Measurements from ENCODE around the gene S100A12.

The S100A12 gene

DNA sequence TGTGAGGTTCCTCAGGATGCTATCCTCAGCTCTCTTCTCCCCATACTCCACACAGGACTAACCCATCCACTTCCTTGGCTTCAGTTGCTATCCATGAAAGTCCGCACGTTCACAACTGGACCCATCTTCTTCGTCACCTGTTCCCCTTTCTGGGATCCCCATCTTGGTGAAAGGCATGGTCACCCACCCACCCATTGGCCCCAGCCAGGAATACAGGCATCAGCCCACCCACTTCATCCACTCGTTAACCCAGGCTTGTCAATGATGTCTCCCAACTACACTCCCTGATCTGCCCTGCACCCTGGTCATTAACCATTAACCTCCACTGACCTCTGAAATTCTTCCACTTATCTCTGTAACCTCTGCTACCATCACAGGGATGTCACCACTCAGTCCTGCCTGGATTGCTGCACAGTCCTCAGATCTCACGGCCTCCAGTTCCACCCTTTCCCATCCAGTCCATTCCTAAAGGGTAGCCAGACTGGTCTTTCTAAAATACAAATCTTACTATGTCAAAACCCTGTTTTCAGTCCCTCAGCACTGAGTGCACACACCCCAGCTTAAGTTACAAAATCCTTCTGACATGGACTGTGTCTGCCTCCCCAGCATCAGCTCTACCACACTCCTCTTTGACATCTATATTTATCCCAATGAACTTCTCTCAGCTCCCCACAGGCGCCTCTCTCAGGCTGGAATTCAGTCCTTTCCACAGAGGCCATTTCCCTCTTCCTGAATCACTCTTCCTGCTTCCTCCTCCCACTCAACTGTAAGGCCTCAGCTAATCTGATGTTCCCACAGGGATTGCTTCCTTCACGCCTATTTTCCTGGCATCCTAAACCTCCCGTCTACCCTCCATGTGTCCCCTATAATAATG is 37.2 kb downstream of the S100A12 start:
- in situ Hi-C loops (cut with MboI; ENCODE audit: low sequenced_read_pairs): no loop called here

DNA sequence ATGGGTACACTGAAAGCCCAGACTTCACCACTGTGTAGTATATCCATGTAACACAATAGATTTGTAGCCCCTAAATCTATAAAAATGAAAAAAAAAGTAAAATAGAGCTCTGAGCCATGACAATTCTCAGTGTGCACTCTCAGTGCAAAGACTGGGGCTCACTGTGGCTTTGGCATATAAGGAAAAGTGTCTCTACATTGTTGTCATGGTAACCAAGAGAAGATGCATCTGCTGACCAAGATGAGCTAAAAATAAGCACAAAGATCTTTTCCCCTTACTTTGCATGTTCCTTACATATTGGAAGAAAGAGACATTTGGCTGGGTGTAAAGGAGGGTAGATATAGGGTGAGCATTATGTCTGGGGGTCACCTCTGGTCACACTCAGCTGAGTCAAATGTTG is 38.8 kb downstream of the S100A12 start:
- in situ Hi-C loops (cut with MboI; ENCODE audit: low sequenced_read_pairs): no loop called here

DNA sequence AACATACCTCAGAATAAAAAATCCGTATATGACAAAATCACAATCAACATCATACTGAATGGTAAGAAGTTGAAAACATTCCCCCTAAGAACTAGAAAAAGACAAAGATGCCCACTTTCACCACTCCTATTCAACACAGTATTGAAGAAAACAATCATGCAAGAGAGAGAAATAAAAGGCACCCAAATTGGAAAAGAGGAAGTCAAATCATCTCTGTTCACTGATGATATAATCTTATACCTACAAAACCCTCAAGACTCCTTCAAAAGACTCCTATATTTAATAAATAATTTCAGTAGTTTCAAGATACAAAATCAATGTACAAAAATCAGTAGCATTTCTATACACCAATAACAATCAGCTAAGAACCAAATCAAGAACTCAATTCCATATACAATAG is 41.5 kb downstream of the S100A12 start:
- in situ Hi-C loops (cut with MboI; ENCODE audit: low sequenced_read_pairs): no loop called here

DNA sequence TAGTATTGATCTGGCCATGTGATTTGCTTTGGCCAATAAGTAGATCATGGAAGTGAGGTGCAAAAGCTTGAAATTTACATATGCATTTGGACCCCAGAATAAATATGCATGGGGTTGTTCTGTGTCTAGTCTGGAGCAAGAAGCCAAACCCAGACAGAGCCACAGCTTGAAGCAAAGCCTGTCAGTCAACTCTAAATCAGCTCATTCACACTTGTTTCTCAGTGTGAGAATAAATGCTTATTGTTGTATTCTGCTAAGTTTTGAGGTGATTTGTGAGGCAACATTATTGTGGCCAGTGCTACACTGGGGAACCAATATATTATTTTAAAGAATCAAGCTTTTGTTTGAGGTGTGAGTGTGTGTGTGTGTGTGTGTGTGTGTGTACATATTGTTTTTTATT is 50.5 kb downstream of the S100A12 start:
- in situ Hi-C loops (cut with MboI; ENCODE audit: low sequenced_read_pairs): no loop called here
